HG03378 (cell line): ENCODE results near the gene HOXC9.

Experiments
- ATAC-seq: cut with Tn5 transposase; IDR thresholded peaks from one replicate; pipeline ENCODE4 v1.9.1; 2021; ENCODE audit warnings: mild to moderate bottlenecking, moderate library complexity; ENCODE audit not compliant: unreplicated experiment

The HOXC9 gene

DNA sequence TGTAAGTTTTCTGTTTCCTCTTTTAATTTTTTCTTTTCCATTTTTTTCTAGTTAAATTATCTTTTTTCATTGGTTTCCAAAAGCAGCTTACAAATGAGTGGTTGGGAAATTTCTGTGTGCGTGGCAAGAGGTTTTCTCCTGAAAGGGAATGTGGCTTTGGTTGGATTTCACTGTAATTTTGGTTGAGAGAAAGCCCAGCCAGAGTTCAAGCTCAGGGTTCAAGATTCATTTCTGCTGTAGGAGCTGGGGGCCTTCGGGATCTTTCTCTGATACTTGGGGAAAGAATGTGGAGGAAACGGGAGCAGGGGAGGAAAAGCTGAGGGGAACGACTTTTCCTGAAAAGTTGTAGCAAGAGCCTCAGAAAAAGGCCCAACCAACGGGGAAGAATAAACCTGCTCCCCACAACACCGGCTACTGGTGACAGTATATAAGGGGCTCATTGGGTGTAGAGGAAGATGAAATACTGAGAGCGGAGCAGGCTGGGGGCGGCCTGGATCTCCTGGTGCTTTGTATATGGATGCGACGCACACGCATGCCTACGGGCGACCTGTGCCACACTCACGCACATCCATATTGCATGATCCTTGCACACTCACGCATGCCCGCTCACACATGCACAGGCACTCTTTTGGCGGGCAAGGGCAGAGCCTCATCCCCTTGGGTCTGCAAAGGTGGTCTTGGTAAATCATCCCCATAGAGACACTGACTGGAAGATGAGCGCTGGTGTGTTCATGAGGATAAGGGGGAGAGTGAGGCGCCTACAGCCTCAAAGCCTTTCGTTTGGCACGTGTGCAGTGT, 13.1 kb upstream of the HOXC9 start:
- ATAC-seq, result no peak

DNA sequence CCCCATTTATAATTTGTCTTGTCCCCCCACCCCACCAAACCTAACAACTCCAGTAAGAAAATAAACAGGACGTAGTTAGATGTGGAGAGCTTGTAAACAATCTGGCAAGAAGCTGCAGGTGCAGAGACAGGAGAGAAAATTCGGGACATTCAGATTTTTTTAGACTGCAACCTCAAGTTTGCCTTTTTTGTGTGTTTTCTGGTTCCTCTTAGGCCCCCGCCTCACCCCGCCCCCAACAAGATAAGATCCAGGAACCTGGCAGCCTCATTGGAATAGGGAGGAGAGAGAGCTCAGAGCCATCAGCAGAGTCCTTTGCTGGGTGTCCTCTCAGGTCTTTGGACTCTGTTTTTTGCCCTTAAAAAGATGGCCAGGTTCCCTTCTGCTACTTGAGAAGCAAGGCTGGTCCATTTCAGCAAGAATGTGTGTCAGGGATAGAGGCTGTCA, 12.2 kb upstream of the HOXC9 start:
- no peak for ATAC-seq

DNA sequence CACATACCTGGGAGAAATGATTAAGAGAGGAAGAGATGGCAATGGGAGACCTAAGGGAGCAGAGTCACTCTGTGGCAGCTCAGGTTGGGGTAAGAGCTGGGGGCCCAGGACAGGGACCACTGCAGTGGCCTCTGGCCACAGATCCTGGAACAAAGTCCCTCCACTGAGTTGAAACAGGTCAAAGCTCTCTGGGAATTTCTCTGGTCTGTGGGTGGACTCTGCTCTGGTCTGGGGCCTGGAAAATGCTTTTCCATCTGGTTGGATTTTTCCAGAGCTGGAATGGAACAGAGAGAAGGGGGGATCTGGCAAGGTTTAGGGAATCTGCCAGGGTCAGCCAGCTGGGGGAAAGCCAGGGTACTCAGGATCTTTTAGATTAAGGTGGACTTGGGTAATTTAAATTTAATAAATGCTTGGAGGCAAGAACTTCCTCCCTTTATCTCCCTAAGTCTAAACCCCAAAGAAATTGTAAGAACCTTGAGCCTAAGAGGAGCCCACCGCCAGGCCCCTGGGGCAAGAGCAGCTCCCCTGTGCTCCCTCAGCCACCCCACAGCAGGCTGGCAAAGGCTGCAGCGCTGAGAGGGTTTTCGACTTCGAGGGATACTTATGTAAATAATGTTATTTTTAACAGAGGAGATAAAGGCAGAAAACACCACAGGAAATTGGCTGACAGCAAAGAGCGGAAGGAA, 11.3 kb upstream of the HOXC9 start:
- no peak for ATAC-seq

DNA sequence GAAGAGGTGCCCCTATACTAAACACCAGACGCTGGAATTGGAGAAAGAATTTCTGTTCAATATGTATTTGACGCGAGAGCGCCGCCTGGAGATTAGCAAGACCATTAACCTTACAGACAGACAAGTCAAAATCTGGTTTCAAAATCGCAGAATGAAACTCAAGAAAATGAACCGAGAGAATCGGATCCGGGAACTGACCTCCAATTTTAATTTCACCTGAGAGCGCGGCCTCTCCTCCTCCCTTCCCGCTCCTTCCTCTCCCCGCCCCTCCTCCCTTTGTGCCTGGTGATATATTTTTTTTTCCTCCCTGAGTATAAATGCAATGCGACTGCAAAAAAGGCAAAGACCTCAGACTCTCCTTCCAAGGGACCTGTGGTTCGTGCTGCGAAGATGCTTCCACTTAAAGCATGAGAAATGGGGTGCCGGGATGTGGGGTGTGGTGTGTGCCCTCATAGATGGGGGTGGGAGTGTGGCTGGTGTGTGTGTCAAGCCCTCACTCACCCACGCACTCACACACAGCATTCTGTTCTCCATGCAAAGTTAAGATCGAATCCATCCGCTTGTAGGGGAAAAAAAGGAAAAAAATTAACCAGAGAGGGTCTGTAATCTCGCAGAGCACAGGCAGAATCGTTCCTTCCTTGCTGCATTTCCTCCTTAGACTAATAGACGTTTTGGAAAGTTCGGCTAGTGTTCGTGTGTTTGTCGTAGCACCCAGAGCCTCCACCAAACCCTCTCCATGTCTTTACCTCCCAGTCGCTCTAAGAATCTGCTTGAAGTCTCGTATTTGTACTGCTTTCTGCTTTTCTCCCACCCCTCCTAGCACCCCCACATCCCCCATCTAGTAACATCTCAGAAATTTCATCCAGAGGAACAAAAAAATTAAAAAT, 10.5 kb upstream of the HOXC9 start:
- no peak for ATAC-seq

DNA sequence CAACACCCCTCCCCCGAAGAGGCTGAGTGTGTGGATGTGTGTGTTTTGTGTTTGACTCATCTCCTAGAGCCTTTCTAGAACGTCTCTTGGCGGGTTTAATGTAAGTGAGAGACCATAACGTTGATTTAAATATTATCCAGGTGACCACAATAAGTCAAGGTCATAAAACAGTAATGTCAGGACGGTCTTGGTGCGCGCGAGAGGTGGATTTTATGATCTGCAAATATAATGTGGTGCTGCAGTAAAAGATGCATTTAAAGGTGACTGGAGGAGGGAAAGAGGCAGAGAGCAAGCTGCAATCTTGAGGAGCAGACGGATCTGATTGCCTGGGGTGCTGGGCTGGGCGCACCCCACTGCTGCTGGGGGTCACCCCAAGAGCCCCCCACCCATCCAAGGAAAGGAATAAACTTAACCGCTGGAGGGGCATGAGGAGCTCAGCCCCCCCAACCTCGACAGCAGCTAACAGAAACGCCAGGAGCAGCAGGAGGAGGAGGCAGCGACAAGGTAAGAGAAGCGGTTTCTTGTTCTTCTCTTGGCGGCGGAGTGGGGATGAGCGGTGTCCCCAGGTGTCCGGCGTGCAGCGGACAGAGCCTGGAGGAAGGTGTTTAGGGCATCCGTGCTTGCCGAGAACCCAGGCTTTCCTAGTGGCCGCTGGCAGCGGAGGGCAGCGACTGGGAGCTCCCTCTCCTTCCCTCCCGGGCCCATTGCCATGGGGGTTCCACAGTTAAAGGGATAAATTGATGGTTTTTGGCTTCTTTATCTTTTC, 9.5 kb upstream of the HOXC9 start:
- ATAC-seq, result no peak

DNA sequence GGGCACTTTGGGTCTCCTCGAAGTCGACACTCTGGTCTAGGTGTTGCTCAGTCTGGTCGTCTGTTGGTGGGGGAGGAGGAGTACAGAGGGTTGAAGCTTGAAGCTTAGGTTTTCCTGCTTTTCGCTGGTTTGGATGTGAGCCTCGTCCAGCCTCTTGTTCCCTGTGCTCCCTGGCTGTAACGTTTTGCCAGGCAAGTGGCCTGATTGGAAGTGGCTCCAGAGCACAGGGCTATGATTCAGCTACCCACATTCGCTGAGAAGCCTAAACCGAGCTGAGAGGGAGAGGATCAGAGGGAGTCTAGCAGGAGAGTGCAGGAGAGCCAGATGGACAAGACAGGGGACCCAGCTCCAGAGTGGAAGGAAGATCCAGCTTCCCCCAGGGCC, 8.9 kb upstream of the HOXC9 start:
- ATAC-seq, result no peak

DNA sequence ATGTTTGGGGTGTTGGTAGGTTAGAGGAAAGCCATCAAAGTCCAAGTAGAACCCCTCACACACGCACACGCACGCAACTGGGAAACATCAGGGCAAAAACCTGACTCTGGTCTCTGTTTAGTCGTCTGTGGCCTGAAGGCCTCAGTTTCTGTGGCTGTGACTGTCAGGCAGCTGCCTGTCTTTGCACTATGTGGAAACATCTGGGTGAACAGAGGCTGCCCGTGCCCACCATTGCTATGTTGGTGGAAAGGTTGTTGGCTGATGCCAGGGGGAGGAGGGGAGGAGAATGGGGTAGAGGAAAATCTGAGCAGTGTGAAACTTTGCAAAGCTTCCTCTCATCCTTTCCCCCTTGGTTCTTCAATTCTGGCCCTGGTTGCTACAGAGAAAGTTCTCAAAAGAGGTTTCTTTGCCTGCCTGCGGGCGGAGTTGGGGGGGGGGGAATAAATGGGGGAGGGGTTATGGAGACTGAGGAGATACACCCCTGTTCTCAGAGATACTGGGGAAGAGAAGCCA, 7.5 kb upstream of the HOXC9 start:
- no peak for ATAC-seq

DNA sequence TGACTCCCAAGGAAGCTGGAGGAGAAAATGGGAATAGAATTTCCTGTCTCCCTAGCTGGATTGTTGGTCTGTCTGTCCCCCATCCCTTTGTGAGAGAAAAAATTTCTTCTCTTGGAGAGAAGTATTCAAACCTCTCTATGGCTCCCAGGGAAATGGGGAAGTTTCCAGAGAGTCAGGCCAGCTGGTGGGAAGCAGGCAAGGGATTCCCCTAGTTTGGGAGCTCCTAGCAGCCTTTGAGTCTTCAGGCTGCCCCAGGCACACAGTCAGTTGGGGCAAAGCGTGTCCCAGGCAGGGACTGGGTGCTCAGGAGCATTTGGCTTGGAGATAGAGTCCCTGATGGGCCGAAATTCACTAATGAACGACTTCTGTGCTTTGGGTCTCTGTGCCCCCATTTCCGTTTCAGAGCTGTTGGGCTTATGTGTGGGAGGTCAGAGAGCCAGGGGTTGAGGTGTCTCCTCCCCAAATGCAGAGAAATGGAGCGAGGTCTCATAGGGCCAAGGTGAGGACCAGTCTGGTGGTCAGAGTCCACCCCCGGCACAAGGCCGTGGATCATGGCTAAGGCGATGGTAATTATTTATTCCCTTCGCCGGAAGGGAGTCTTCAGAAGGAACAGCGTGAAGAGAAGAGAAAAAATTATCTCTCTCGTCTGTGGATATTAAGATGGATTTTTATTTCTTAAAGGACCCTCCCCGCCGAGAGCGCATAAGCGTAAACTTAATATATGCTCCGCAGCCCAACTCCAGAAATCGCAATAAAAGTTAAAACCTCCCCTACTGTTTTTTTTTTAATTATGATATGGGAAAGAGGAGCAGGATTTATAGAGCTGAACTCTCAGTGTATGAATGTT, 6.6 kb upstream of the HOXC9 start:
- ATAC-seq, result no peak

DNA sequence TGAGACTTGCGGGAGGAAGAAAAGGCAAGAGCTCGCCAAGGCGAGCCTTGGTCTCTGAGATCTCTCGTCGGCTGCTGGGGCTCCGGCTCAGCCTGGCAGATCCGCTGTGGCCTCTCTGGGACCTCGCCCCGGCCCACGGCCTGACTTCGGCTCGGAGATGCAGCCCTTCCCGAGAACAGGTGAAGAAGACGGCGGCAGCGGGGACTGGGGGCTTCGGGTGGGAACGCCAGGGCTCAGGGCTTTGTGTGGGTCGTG, 6.0 kb upstream of the HOXC9 start:
- ATAC-seq, result no peak

DNA sequence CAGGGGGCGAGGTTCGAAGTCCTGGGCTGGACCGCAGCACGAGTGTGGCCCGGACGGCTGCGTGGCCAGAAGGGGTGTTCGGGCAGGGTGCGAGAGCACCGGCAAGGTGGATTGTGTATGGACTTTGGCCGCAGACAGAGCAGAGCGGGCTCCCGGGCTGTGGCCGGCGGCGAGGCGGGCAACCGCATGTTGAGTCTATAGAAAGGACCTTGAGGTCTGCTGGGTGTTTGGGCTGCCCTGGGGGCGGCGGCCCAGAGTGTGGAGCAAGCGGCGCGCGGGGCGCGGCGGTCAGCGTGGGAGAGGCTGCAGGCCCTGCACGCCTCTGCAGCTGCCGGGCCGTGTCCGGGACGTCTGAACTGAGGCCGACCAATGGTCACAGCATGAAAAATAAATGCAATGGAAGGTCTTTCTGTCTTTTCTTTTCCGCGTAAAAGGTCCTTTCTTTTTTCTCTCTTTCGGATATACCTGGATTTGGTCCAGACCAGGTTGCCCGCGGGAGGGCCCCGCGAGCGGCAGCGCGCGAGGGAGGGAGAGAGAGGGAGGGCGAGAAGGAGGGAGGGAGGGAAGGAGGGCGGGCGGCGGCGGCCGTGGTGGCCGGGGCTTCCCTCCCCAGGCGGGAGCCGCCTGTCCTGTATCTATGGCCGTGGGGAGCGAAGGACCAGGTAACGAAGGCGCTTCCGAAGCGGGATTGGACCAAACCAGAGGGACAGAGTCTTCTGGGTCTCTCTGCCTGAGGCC, 5.5 kb upstream of the HOXC9 start:
- no peak for ATAC-seq

DNA sequence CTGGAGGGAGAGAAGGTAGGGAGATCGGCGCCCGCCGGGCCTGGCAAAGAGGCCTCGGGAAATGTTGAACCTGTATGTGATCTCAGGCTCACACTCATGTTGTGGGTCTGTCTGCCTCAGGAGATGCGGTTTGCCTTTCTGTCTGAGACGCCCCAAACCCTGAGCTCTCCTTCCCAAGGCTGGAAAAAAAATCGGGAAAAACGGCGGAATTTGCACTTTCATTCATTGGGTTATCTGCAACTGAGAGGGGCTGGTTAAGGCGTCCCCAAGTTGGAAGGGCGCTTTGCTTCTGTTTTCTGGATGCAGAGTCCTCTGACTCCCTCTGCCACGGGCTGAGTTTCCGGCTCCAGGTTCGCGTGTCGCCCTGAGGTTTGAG, 5.0 kb upstream of the HOXC9 start:
- ATAC-seq, result no peak

DNA sequence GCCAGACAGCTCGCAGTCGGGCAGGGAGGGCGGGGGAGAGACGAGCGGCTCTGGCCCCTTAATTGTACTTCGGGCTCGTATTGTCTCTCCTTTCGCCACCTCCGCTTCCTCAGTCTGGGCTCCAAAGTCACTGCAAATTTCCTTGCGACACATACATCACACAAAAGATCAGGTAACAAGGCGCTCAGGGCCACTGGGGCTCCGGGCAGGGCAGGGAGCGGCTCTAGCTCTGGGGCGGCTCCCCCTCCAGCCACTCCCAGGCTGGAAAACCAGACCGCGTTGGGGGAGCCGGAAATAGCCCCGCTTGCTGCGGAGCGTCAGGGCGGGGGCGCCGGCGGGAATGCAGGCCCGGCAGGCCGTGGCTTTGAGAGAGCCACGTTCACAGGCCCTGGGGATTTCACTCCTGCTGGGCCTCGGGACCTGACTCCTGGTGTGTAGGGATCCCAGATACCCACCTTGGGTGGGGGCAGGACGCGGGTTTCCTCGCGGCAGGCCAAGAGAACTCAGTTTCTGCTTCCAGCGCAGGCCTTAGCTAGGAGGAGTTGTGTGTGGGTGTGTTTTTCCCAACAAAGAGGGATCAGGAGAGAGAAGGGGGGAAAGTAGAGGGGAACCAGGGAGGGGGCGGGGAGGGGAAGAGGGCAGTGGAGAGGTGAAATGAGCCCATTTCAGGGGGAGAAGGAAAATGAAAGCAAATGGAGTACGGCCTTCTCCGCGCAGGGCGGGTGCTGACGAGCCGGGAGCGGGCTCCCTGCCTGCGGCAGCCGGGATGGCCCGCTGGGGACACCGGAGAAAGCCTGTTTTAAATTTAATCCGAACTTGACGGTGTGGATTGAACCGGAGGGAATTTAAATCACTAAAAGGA, 4.4 kb upstream of the HOXC9 start:
- ATAC-seq, result no peak

DNA sequence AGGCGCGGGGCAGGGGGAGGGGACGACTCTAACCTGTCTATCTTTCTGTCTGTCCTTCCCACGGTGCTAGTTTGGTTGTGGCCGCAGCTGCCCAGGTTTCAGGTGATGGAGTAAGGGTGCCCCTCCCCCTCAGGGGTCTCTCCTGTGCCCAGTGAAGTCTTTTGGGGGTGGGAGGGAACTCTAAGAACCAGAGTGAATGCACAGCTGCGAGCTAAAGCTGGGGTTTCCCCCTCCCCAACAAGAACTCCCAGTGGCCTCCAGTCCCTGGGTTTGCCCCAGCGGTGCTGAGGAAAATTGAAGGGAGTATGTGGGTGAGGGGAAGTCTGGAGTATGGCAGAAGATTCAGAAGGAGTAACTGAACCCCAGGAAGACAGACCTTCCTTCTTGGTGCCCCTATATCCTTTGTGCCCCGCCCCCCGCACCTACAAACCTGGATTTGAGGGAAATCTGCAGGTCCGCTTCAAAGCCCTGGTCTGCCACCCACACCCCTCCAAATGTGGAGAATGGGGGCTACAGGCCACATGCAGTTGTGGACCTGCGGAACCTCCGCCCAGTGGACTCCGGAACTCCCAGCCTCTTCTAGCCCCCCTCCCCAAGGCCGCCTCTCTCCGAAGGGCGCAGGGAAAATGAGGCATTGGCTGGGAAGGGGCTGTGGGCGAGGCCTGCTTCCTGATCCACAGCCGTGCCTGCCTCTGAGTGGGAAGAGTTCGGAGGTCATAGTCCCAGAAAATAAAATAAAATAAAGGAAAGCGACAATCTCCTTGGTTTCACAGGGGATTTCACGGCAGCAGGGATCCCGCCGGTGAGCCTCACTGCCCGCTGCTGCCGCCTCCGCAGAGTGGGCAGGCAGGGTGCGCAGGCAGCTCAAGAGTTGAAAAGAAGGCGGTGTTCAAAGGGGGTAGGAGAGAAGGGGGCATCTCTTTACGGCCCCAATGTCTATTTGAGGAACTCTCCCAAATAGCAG, 3.4 kb upstream of the HOXC9 start:
- no peak for ATAC-seq

DNA sequence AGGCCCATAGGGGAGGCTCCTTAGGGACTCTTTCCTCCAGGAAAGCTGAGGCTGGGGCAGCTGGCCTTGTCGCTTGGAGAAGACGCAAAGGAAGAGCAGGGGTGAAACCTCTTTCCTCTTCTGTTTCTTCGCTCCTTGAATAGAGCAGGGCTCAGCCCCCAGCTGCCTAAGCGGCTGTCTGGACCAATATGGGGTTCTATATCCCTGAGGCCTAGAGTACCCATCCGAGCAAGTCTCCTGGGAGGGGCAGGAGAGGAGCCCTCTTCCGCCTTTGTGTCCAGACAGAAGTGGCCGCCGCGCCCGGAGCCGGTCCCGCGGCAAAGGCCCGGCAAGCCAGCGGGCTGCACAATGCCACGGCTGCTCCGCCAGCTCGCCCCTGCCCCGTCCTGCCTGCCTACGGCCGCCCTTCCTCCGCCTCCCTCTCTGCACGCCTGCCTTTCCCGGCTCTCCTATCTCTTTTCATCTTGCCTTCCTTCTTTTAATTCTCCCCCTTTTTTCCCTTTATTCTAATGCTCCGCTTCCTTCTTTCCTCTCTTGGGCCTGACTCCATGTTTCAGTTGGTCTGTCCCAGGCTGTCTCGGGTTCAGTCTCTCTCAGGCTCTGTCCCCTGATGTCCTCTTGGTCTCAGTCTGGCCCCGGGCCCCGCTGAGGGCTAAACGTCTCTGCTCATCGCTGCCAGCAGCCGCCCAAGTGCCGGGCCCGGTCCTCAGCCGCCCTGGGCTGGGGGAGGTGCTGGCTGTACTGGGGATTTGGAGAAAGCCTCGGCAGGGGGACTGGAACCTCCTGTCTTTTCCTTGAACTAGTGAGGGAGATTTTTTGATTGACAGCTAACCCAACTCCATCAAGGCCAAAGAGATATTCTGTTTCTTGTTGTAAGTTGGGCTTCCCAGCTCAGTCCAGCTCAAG, 2.5 kb upstream of the HOXC9 start:
- no peak for ATAC-seq

DNA sequence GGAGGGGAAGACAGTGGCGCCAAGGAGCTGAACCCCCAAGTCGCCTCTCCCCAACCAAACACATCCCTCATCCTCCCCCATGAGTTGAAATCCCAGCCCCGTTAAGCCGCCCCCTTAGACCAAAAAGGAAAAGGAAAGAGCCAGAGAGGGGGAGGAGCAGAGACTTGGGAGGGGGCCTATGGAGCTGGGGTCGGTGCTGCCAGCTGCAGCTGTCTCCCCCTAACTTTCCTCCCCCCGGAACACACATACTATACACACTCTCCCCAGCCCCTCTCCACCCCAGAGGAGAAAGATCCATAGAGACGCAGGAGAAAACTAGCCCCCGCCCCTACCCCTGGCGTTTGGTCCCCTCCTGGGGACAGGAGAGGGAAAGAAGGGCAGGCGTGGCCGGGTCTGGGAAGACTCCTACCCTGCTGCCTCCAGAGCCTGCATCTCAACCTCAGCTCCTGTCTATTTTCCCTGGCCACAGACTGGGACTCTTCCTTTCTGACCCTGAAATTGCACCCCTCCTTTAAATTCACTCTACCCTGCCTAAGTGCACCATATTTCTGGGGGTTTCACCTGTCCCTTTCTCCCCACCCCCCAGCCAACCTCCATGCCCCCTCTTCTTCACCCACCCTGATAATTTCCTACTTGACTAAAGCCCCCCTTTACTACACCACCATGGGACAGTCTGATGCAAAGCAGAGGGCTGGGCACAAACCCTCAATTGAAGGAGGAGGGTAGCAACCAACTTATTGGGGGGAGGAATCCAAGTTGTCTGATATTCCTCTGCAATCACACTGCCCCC, 1.7 kb upstream of the HOXC9 start:
- ATAC-seq, result no peak

DNA sequence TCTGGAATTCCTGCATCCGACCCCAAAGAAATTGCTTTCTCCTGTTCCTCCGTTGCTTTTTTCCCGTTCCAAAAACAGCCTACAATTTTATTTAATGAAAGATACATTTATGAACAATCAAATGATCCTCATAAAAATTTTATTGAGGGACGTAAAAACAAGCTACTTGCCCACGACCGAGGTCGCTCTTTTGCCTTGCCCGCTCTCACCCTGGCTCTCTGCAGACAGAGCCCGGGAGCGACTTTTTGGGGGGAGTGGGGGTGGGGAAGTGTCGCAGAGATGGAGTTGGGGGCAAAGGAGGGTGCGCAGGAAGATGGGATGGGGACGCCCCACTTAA, 1.1 kb upstream of the HOXC9 start:
- ATAC-seq, result no peak
